Parathyroid adenoma (tissue), 2 donors: ENCODE data around the gene MRPS33.

ENCODE experiments used
- H2AFZ ChIP-seq: fragments of 300-600 bp; sonication (generic); one replicate; pipeline ENCODE4 v1.7.0; 2017; ENCODE audit warnings: antibody characterized with exemption, mild to moderate bottlenecking
- H3K27ac ChIP-seq: fragments of 300-600 bp; sonication (generic); one replicate; pipeline ENCODE4 v1.7.0; 2017
- H3K27me3 ChIP-seq: fragments of 300-600 bp; sonication (generic); one replicate; pipeline ENCODE4 v1.7.0; 2017; ENCODE audit warnings: low read length; ENCODE audit not compliant: control insufficient read depth, insufficient read depth
- H3K36me3 ChIP-seq: fragments of 300-600 bp; sonication (generic); one replicate; pipeline ENCODE4 v1.7.0; 2017; ENCODE audit warnings: low read length; ENCODE audit not compliant: control insufficient read depth, insufficient read depth
- H3K4me1 ChIP-seq: fragments of 300-600 bp; sonication (generic); one replicate; pipeline ENCODE4 v1.7.0; 2017; ENCODE audit warnings: control low read depth
- H3K4me2 ChIP-seq: fragments of 300-600 bp; sonication (generic); one replicate; pipeline ENCODE4 v1.7.0; 2017; ENCODE audit warnings: low read length
- H3K4me3 ChIP-seq: fragments of 300-600 bp; sonication (generic); one replicate; pipeline ENCODE4 v1.7.0; 2017; ENCODE audit warnings: low read depth, low read length
- H3K79me2 ChIP-seq: fragments of 300-600 bp; sonication (generic); one replicate; pipeline ENCODE4 v1.7.0; 2017; ENCODE audit warnings: control low read depth
- H3K9ac ChIP-seq: fragments of 300-600 bp; sonication (generic); one replicate; pipeline ENCODE4 v1.7.0; 2017; ENCODE audit warnings: mild to moderate bottlenecking
- H3K9me3 ChIP-seq: fragments of 300-600 bp; sonication (generic); one replicate; pipeline ENCODE4 v1.7.0; 2017; ENCODE audit warnings: low read length; ENCODE audit not compliant: control insufficient read depth
- CTCF ChIP-seq: fragments of 300-600 bp; sonication (generic); IDR thresholded peaks from one replicate; pipeline ENCODE4 v1.7.0; 2017; ENCODE audit warnings: antibody characterized with exemption, mild to moderate bottlenecking
- donor health status: primary hyperparathyroidism.

MRPS33 gene

GRCh38 chr7:140989068-140989467 is 25.7 kb downstream of the MRPS33 start:
- H3K27ac ChIP-seq = no peak overlapping the region
- peaks cover 4% of the 10 kb centered on the region for H3K4me1 ChIP-seq
- no peak for TF ChIP-seq CTCF
- H3K4me3 ChIP-seq = no peak overlapping the region
- H3K27me3 ChIP-seq = no peaks in the 10 kb centered on the region
- no peaks in the 10 kb centered on the region for H3K79me2 ChIP-seq
- no peak overlapping the region for H3K9ac ChIP-seq
- H2AFZ ChIP-seq = no peak overlapping the region
- H3K36me3 ChIP-seq = no peaks in the 10 kb centered on the region
- H3K9me3 ChIP-seq = no peaks in the 10 kb centered on the region
- H3K4me2 ChIP-seq = no peak overlapping the region

GRCh38 chr7:140983802-140984201 is 30.9 kb downstream of the MRPS33 start:
- Histone ChIP-seq H3K9ac (no peak overlapping the region), H3K36me3 (no peaks in the 10 kb centered on the region), H3K79me2 (no peaks in the 10 kb centered on the region), H3K27ac (no peak overlapping the region), H2AFZ (no peak overlapping the region), H3K4me2 (no peak overlapping the region), H3K9me3 (no peaks in the 10 kb centered on the region), H3K4me3 (no peak overlapping the region), H3K27me3 (no peaks in the 10 kb centered on the region), H3K4me1 (no peaks in the 10 kb centered on the region)
- TF ChIP-seq CTCF = no peak

GRCh38 chr7:140982508-140982907 is 32.2 kb downstream of the MRPS33 start:
- H3K4me2 ChIP-seq = no peak overlapping the region
- no peak overlapping the region for H3K9ac ChIP-seq
- no peaks in the 10 kb centered on the region for H3K9me3 ChIP-seq
- H3K4me1 ChIP-seq = peaks cover under 1% of the 10 kb centered on the region
- no peak overlapping the region for H2AFZ ChIP-seq
- no peaks in the 10 kb centered on the region for H3K27me3 ChIP-seq
- H3K36me3 ChIP-seq = no peaks in the 10 kb centered on the region
- no peak for TF ChIP-seq CTCF
- H3K79me2 ChIP-seq = no peaks in the 10 kb centered on the region
- no peak overlapping the region for H3K27ac ChIP-seq
- H3K4me3 ChIP-seq = no peak overlapping the region

GRCh38 chr7:140981951-140982350 is 32.8 kb downstream of the MRPS33 start:
- H3K36me3 ChIP-seq = no peaks in the 10 kb centered on the region
- TF ChIP-seq CTCF = no peak
- no peaks in the 10 kb centered on the region for H3K27me3 ChIP-seq
- H3K4me3 ChIP-seq = no peak overlapping the region
- H3K4me2 ChIP-seq = no peak overlapping the region
- no peak overlapping the region for H3K27ac ChIP-seq
- no peak overlapping the region for H3K9ac ChIP-seq
- H3K9me3 ChIP-seq = no peaks in the 10 kb centered on the region
- H3K4me1 ChIP-seq = peaks cover 3% of the 10 kb centered on the region
- peak overlapping the region; percentile 43 for H2AFZ ChIP-seq
- no peaks in the 10 kb centered on the region for H3K79me2 ChIP-seq

- Histone ChIP-seq H3K27ac (peak overlapping the region; percentile 15), H3K4me2 (no peak overlapping the region), H3K4me1 (peaks cover 6% of the 10 kb centered on the region), H3K79me2 (no peaks in the 10 kb centered on the region), H2AFZ (peak overlapping the region; percentile 40), H3K9me3 (no peaks in the 10 kb centered on the region), H3K36me3 (no peaks in the 10 kb centered on the region), H3K4me3 (no peak overlapping the region), H3K27me3 (no peaks in the 10 kb centered on the region), H3K9ac (no peak overlapping the region)
- no peak for TF ChIP-seq CTCF
These were observed 37.0 kb downstream of the MRPS33 start for GRCh38 chr7:140977741-140978140.
